Stimulated activated CD8-positive, alpha-beta memory T cell treated with anti-CD3 and anti-CD28 coated beads, Interleukin-2, amount 100 ng/mL, for 48 hours (primary cell): ENCODE data around the gene RBL2.
A peak's percentile ranks its signal among the peaks of the same experiment; 100 is the strongest.
"Not testable (repeated sequence)": the region's sequence is repeated elsewhere in the genome, so short reads cannot be mapped to it uniquely, and the experiment has no call there.

ENCODE experiments used
- DNase-seq, 2 donors: peaks; one replicate each; pipeline ENCODE4 v3.0.0-alpha.2; 2020; ENCODE audit warnings: low read depth in 2 of 2

Gene RBL2, protein sequence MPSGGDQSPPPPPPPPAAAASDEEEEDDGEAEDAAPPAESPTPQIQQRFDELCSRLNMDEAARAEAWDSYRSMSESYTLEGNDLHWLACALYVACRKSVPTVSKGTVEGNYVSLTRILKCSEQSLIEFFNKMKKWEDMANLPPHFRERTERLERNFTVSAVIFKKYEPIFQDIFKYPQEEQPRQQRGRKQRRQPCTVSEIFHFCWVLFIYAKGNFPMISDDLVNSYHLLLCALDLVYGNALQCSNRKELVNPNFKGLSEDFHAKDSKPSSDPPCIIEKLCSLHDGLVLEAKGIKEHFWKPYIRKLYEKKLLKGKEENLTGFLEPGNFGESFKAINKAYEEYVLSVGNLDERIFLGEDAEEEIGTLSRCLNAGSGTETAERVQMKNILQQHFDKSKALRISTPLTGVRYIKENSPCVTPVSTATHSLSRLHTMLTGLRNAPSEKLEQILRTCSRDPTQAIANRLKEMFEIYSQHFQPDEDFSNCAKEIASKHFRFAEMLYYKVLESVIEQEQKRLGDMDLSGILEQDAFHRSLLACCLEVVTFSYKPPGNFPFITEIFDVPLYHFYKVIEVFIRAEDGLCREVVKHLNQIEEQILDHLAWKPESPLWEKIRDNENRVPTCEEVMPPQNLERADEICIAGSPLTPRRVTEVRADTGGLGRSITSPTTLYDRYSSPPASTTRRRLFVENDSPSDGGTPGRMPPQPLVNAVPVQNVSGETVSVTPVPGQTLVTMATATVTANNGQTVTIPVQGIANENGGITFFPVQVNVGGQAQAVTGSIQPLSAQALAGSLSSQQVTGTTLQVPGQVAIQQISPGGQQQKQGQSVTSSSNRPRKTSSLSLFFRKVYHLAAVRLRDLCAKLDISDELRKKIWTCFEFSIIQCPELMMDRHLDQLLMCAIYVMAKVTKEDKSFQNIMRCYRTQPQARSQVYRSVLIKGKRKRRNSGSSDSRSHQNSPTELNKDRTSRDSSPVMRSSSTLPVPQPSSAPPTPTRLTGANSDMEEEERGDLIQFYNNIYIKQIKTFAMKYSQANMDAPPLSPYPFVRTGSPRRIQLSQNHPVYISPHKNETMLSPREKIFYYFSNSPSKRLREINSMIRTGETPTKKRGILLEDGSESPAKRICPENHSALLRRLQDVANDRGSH

DNA sequence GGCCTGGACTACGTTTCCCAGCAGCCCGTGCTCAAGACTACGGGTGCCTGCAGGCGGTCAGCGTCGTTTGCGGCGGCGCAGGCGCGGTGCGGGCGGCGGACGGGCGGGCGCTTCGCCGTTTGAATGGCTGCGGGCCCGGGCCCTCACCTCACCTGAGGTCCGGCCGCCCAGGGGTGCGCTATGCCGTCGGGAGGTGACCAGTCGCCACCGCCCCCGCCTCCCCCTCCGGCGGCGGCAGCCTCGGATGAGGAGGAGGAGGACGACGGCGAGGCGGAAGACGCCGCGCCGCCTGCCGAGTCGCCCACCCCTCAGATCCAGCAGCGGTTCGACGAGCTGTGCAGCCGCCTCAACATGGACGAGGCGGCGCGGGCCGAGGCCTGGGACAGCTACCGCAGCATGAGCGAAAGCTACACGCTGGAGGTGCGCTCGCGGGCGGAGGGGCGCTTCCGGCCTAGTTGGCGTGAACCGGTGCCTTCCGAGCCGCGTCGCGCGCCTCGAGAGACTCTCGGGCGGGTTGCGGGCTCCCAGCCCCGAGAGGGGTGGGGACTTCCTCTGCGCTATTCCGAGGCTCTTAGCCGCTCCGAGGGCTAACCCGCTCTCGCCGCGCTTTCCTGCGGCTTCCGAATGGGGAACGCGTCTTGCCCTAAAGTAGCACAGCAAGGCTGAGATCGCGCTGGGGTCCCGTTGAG is at the start of gene RBL2:
TSS of gene RBL2 (plus strand) at position 95 of the 689 bp plus-strand sequence. CDS start at position 181, 86 bp downstream.
- peak; percentile 72 to 78 for DNase-seq

DNA sequence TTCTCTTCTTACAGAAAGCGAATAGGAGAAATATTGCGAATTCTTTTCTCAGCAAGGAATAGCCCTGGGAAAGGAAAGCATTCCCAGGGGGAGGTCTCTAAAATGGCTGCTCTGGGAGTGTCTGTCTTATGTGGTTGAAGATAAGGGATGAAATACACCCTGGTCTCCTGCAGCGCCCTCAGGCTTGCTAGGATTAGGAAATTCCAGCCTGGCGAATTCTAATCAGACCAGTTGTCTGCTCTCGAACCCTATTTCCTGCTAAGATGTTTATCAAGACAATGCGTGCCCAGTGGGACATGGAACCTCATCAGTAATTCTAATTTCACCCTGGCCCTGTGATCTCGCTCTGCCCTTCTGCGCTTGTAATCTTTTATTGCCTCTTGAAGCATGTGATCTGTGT is 49.7 kb upstream of the RBL2 start:
- DNase-seq = not testable (repeated sequence)

DNA sequence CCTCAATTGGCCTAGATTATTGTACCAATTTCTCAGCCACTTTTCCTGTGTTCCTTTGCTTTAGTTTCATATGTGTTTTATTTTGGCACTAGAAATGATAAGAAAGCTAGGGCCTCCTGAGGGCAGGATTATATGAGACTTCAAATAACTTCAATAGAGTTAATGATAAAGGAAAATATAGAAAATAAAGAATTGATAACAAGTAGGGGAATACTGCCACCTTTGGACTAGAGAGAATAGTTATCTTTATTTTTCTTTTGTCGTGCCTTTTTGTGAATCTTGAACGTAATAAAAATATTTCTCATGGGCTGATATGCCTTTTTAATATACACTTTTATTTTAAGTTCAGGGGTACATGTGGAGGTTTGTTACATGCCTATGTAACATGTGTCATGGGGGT is 29.3 kb upstream of the RBL2 start:
- DNase-seq = no peak

DNA sequence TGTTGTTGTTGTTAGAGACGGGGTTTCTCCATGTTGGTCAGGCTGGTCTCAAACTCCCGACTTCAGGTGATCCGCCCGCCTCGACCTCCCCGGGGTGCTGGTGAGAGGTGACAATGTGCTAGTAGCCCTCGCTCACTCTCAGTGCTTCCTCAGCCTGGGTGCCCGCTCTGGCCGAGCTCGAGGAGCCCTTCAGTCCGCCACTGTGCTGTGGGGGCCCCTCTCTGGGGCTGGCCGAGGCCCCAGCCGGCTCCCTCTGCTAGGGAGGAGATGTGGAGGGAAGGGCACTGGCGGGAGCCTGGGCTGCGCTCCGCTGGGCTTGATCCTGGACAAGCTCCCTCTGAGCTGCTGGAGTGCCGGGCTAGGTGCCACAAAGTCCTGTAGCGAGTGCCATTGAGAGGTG is 21.7 kb upstream of the RBL2 start:
- DNase-seq = no peak

DNA sequence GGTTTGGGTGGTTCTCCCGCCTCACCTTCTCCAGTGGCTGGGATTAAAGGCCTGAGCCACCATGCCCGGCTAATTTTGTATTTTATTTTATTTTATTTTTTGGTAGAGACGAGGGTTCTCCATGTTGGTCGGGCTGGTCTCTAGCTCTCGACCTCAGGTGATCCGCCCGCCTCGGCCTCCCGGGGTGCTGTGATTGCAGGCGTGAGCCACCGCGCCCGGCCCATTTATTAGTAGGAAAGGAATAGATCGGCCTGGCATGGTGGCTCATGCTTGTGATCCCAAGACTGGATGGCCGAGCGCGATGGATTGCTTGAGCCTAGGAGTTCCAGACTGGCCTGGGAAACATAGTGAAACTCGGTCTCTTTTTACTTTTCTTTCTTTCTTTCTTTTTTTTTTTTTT is 20.4 kb upstream of the RBL2 start:
- DNase-seq = no peak

DNA sequence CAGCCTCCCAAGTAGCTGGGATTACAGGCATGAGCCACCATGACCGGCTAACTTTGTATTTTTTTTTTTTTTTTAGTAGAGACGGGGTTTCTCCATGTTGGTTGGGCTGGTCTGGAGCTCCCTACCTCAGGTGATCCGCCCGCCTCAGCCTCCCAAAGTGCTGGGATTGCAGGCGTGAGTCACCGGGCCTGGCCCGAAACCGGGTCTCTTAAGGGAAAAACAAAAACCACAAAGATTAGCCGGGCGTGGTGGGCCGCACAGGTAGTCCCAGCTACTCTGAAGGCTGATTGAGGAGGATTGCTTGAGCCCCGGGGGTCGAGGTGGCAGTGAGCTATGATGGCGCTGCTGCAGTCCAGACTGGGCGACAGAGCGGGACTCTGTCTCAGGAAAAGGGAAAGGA is 19.9 kb upstream of the RBL2 start:
- DNase-seq = no peak

DNA sequence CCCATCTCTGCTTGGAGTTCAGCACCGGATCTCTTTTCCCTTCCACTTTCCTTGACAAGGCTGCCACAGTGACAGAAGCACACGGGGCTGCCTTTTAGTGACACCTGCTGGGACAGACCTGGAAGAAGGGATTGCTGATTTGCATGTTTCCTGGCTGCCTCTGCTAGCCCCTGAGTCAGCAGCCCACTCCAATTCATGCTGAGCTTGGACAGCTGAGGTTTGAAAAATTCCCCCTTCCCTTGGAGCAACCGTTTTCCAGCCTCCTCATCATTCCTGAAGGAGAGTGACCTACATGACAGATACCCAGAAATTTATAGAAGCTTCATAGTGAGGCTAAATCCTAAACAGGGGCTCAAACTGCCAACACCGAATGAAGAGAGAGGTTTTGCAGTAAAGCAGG is 18.8 kb upstream of the RBL2 start:
- DNase-seq = no peak

DNA sequence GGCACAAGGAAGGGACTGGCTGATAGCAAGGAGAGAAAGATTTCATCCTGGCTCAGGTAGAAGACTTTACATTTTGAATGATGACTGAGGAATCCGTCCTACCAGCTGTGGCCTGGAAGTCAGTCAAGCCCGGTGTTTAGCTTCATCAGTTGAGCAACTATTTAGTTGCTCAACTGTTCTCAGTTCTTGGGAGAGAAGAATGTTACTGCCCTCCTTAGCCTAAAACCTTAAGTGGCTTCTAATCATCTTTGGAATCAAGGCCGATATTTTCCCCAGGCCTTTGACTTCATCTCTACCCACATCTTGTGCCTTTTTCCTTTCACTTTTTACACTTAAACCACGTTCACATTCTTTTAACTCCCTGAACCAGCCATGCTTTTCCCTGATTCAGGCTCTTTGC is 17.3 kb upstream of the RBL2 start:
- DNase-seq = no peak

DNA sequence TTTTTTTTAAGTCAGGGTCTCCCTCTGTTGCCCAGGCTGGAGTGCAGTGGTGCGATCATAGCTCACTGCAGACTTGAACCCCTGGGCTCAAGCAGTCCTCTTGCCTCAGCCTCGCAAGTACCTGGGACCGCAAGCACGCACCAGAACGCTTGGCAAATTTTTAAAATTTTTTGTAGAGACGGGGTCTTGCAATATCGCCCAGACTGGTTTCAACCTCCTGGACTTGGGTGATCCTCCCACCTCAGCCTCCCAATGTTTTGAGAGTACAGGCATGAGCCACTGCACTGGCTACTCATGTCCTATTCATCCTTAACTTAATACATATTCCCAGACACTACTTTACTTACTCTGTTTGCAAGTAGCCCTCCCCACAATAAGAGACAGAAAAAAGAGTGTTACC is 16.3 kb upstream of the RBL2 start:
- no peak for DNase-seq

DNA sequence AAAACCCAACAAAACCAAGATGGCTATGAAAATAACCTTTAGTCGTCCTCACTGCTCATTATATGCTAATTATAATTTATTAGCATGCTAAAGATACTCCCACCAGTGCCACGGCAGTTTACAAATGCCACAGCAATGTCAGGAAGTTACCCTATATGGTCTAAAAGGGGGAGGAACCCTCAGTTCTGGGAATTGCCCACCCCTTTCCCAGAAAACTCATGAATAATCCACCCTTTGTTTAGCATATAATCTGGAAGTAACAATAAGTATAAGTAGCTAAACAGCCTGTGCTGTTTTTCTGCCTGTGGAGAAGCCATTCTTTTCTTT is 14.9 kb upstream of the RBL2 start:
- not testable (repeated sequence) for DNase-seq

DNA sequence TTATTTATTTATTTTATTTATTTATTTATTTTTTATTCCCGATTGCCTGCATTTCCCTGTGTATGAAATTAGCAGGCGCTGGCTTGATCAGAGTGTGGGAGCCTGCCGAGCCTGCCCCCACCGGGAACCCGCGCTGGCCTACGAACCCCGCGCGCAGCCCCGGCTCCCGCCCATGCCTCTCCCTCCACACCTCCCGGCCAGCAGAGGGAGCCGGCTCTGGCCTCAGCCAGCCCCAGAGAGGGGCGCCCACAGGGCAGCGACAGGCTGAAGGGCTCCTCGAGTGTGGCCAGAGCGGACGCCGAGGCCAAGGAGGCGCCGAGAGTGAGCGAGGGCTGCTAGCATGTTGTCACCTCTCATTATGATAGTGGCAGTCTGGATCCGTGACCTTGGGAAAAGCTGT is 13.0 kb upstream of the RBL2 start:
- DNase-seq = no peak

DNA sequence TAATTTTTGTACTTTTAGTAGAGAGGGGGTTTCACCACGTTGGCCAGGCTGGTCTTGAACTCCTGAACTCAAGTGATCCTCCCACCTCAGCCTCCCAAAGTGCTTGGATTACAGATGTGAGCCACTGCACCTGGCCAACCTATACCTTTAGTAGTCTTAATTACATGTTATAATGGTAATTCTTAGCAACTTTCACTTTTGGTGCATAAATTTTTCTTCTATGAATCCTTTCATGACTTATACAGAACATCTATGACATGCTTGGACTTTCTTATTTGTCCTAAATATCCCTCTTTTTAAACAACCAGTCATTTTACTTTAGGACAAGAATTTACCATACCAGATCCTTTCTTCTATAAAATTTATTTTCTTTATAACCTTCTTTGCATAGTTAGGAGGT is 10.3 kb upstream of the RBL2 start:
- not testable (repeated sequence) for DNase-seq

DNA sequence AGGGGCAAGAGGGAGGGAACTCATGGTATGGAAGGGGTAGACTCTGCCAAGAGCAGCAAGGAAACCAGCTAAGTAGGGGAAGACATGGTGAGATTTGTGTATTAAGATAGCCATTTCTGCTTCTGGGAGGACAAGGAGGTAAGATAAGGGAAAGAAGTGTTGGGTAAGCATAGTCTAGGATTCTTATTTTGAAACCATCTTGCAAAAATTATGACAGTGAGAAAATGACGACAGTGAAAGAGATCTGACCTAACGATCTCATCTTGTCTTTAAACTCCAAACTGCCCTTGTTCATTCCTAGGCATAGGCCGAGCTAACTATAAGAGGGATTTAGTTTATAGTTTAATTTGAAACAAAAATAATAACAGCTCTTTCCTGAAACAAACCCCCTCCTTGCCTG is 5.6 kb upstream of the RBL2 start:
- no peak for DNase-seq

DNA sequence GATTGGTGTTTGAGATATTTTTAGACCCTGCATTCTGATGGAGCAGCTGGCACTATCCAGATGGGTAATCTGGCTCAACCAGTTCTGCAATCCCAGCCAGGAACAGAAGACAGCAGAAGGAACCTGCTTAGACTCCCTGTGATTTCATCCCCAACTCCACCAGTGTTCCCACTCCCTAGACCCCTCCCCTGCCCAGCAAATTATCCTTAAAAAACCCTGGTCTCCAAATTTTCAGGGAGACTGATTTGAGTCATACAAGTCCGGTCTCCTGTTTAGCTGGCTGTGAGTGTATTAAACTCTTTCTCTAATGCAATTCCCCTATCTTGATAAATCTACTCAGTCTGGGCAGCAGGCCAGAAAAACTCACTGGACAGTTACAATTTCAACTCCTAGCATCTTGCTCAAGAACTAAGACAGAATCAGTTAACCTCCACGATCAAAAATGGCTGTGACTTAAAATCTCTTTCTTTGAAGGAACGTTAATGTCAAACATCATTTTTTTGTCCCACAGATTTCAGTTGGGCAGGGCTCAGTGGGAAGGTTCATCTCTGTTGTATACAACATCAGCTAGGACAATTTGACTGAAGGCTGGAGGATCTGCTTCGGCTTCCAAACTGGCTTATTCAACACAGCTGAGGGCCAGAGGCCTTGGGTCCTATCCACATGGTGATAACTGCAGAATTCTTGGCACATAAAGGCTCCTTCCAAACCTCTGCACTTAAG is 4.9 kb upstream of the RBL2 start:
- DNase-seq = no peak

DNA sequence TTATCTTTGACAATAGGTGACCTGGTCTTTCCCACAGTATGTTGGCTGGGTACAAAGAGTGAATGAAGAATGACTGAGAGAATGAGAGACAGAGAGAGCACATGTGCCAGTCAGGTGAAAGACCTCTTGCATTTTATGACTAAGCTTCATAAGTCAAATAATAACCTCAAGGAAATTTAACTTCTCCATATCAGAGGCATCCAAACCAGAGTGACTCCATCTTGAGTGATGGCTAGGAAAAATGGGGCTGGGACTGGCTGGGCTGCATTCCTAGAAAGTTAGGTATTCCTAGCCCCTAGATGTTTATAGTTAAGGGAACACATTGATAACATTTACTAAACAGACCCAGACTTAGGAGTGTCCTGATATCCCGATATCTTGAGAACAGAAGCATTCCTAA is 3.9 kb upstream of the RBL2 start:
- no peak for DNase-seq

DNA sequence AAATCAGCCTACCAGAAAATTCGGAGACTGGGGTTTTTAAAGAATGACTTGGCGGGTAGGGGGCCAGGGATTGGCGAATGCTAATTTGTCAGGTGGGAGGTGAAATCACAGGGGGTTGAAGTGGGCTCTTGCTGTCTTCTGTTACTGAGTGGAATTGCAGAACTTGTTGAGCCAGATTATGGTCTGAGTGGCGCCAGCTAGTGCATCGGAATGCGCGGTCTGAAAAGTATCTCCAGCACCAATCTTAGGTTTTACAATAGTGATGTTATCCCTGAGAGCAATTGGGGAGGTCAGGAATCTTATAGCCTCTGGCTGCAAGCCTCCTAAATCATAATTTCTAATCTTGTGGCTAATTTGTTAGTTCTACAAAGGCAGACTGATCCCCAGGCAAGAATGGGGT is 762 bp upstream of the RBL2 start:
- no peak for DNase-seq

DNA sequence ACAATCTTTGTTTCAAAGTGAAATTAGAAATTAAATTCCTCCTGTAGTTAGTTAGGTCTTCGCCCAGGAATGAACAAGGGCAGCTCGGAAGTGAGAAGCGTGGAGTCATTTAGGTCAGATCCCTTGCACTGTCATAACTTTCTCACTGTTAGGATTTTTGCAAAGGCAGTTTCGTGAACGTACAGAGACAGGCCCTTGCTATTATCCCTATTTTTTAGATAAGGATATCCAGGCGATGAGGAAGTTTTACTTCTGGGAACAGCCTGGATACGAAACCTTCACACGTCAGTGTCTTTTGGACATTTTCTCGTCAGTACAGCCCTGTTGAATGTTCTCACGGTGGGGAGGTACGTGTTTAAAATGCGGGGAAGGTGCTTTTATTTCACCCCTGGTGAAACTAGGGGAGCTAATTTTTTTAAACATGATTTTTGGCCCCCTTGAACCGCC is 318 bp upstream of the RBL2 start:
- no peak for DNase-seq

DNA sequence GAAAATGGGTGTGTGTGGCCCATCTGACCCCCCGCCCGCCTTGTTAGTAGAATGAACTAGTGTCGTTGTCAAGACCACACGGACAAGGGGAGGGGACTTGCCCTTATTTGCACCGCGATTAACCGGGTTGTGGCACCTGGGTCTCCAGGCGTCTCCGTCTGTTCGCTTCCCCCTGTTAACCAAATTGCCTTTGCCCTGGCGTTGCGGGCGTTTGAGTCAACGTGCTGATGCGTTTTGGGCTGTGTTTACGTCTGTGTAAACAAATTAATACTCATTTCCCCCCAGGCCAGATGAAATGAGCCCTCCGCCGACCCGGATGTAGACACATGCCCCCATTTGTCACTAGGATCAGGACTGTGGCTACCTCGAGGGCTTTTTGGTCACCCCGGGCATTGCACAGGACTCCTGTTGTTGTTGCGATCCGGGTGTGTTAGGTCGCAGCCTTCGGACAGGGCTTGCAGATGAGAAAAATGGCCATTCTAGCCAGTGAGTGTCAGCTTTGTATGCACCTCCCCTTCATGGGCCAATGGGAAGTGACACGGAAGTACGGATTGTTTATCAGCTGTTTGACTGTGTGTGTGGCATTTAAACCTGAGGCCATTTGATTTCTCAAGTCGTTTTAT is 906 bp downstream of the RBL2 start:
- peak; percentile 15 to 28 for DNase-seq

DNA sequence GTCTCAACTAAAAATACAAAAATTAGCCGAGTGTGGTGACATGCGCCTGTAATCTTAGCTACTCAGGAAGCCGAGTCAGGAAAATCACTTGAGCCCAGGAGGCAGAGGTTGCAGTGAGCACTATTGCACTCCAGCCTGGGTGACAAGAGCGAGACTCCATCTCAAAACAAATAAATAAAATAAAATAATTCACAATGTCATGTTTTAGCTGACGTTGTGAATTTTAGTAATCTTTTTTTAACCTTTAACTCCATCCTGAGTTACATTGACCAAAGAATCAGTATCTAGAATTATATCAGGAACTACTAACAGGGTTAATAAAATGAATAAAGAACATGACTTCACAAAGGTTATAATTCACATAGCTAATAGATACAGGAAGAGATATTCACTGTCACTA is 5.9 kb downstream of the RBL2 start:
- DNase-seq = no peak

DNA sequence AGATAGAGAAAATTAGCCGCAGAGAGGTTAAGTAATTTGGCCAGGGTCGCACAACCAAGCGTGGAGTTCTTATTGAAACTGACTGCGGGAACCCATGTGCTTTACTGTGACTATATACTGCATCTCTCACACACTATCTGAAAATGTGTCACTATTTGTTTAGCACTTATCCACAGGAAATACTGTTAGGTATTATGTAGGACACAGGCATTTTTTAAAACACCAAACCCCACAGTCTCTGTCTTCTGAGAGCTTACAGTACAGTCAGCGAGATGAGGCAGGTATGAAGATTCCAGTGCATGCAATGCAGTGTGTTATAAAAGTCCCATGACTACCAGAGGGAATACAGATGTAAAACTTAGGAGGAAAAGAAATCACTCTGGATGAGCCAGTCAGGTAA is 11.3 kb downstream of the RBL2 start:
- no peak for DNase-seq

DNA sequence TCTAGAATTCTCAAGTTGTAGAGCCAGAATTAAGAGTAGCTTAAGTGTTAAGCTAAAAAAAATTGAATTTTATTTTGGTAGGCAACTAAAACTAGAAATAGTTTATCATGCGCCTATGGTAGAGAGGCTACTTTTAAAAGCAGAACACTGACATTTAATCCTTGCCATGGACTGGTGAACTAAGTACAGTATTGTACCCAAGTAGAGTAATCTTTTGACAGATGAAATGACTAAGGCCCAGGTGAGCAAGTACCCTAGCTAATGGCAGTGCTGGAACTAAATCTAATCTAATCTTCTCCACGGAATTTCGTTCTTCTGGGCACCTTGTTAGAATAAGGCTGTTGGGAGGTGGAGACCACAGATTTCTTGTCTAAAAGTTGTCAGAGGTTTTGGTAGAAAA is 11.8 kb downstream of the RBL2 start:
- DNase-seq = no peak
